ENCODE results near the gene TCERG1L.

DNA sequence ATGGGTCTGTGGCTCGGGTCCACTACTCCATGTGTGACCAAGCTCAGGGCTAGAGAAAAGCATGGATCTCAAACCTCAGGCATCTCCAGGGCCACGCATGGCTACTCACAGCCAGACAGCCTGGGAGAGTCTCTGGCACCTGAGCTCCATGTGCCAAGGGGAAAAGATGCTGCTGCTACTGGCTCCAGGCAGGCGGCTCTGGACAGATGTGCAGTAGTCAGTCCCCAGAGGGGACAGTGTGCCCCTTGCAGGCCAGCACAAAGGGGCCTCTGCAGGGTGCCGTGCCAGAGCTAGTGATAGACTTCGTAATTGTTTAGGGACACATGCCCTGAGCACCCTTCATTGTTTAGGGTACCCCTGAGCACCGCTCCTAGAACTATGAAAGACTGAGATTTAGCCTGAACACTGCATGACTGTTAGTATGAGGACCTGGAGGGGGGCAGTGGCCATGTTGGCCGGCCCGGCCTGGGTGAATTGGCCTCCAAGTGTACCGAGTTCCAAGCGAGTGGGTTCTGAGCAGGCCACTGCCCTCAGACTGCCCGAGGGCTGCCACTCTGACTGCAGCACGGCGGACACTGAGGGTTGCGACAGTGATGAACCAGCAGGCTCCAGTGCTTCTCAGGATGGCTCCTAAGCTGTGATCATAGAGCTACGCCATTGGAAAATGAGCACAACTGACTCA lies 80.7 kb downstream of the TCERG1L start:
- TF ChIP-seq, protein P1, sequence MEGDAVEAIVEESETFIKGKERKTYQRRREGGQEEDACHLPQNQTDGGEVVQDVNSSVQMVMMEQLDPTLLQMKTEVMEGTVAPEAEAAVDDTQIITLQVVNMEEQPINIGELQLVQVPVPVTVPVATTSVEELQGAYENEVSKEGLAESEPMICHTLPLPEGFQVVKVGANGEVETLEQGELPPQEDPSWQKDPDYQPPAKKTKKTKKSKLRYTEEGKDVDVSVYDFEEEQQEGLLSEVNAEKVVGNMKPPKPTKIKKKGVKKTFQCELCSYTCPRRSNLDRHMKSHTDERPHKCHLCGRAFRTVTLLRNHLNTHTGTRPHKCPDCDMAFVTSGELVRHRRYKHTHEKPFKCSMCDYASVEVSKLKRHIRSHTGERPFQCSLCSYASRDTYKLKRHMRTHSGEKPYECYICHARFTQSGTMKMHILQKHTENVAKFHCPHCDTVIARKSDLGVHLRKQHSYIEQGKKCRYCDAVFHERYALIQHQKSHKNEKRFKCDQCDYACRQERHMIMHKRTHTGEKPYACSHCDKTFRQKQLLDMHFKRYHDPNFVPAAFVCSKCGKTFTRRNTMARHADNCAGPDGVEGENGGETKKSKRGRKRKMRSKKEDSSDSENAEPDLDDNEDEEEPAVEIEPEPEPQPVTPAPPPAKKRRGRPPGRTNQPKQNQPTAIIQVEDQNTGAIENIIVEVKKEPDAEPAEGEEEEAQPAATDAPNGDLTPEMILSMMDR (IDR thresholded peaks at IDR 0.05): no peak
- no peak for TF ChIP-seq POLR2A (IDR thresholded peaks at IDR 0.05)
